Measurements from ENCODE around the gene CIITA.
"Not testable (repeated sequence)": the region's sequence is repeated elsewhere in the genome, so short reads cannot be mapped to it uniquely, and the experiment has no call there.

Gene CIITA

DNA sequence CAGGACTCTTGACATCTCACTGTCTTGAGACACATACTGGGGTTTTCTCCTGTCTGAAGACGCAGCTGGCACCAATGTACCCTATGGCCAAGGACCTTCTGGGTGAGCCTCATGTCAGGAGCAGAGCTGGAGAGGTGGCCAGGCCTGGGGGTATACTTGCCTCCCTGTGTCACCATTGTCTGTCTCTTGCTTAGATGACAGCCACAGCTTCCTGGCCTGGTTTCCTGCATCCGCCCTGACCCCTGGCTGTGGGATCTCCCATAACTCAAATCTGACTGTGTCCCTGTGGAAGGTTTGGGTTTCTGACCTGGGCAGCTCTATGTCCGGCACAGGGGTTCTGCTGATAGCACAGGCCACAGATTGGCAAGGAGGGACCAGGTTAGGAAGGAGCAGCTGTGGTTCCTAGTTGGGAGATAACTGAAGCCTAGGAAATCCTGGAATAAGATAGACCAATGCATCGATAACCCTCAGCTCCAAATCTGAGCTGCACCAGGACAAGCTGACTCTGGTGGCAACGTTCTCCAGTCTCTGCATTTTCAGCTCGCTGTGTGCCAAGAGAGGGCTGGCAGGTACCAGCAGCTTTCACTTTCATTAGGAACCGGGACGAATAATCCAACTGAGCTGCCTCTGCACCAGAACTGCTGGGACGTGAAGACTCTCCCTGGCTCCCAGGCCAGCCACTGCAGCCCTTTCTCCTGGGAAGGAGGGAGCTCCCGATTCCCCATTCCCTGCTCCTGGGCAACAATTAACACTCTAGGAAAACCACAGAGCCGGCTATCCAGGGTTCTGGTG is 60.3 kb downstream of the CIITA start:
- DNase-seq (ENCODE audit: low spot score): no peak

DNA sequence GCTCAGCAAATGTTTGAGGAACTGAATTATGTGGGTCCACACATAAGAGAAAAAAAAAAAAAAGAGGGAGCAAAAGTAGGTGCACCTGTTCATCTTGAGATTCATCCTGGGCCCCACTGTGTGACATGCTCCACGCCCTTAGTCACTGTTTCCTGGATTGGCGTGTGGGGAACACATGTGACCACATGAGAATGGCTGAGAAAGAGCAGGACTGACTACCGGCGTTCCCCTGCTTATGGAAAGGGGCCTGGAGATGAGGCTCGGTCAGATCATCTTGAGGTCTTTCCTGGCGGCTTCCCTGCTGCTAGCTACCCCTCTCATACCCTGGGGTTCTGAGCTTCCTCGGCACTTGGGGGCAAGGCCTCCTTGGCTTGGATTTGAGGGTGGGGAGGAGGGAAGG is 61.3 kb downstream of the CIITA start:
- DNase-seq (ENCODE audit: low spot score): no peak

DNA sequence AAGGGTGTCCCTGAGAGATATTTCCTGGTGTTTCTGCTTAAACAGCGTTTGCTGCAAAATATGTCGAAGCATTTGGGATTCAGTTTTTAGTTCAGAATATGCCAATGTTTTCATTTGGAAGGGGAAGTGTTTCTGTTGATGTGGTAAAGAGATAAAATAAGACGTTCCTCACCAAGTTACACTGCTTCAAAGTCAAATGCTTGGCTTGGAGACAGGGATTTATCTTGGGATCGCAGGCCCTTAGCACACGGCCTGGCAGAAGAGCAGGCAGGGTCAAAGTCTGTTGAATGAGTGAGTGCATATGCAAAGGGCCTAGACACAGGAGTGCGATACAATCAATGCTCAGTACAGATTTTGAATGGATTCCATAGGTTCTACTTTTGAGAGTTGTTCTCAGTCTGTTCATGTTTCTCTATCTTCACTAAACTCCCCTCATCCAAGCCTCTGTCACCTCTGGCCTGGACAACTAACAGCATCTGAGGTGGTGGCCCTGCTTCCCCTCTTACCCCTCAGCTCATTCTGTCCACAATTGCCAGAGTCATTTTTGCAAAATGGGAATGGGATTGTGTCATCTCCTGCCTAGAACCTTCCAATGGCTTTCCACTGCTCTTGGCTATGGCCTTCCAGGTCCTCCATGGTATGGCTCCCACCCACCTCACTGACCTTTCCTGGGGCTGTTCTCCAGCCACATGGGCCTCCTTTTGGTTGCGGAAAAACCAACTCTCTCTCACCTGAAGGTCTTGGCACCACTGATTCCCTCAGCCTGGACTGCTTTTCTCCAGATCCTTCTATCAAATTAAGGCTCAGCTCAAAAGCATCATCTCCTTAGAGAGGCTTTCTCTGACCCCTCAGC is 62.0 kb downstream of the CIITA start:
- no peak for DNase-seq (ENCODE audit: low spot score)

DNA sequence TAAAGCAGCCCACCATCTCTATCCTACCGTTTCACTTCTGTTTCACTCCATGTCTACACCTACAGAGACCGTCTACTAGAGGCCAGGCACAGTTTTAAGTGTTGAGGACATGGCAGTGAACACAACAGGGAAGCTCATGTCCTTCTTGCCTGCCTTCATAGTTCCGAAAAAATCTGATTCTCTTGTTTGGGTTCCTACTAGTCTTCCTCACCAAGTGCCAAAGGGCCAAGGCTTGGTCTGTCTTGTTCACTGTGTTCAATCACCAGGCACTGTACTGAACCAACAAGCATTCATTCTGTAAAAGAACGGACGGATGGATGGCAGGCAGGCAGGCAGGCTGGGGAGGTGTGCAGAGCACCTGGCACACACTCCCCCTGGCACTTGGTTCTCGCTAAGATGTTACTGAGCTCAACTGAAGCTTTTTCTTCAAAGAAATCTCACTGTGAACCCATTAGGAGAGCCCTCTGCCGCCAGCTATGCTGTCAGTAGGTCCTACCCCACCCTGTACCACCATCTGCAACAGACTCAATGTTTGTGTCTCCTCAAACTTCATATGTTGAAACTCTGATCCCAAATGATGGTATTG is 62.7 kb downstream of the CIITA start:
- no peak for DNase-seq (ENCODE audit: low spot score)

DNA sequence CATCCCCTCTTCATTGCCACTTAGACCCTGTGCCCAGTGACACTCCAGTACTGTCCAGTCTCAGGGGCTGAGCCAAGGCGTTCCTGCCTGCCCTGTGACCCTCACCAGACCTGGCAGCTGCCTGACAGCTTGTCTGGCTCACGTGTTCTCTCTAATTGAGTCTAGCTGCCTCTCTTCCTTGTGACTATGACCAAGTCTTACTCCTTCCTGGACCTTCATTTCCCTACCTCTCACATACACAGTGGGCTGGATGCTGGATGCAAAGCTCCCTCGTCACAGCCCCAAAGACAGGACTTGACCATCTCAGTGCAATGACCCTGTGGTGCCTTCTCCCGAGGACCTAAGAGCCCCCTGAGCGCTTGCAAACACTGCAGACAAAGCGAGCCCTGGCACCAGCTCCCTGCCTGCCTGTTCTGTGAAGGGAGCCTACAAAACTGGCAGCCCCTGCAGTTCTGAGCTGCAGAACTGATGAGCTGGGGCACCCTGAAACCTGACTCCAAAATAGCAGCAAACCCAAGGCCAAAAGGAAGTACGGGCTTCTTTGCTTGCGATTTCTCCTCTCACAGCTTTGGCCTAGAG is 63.6 kb downstream of the CIITA start:
- DNase-seq (ENCODE audit: low spot score): no peak

DNA sequence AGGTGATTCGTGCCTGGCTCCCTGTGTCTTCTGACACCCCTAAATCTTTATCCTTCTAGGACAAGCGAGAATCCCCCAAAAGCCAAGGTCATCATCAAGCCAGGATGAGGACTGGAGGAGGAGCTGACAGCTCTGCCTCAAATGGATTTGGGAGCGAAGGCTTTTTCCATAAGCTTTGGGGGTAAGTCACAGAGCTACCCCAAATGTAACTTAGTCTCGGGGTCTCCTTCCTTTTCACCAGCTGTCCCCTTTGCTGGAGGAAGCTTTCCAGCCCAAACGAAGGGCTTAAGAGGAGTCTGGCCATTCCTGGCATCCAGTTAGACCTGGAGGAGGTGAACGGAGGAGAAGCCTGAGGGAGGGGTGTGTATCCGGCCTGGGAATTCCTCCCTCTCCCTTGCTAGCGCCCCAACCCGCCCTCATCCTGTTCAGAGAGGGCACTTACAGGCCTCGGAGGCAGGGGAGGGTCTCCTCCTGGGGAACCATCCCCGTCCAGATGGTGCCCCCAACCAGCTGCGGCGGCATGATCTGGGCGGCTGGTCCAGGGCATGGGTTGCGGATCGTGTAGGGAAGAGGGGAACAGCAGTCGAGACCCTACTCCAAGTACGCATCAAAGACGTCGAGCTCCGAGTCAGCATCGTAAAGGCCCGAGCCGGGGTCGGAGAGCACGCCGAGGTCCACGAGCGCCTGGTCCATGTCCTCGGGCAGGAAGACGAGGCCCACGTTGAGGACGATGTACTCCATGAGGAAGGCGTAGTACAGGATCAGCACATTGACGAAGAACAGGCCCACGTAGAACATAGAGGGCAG is 64.3 kb downstream of the CIITA start:
- no peak for DNase-seq (ENCODE audit: low spot score)

DNA sequence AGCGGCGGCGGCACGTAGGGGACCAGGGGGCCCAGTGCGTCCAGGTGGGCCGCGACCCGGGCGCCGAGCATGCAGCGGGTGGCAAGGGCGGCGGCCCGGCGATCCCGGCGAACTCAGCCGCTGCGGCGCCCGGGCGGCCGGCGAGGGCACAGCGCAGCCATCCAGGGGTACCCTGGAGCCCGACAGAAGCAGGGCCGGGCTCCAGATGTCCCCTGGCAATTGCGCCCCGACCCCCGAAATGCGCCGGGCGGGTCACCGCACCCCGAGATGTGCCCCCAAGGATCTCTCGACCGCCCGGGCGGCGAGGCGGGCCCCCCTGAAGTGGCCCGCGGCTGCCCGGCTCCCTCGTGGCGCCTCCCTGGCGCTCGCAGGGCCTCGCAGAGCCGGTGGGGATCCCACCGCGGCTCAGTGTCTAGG is 64.9 kb downstream of the CIITA start:
- not testable (repeated sequence) for DNase-seq (ENCODE audit: low spot score)

DNA sequence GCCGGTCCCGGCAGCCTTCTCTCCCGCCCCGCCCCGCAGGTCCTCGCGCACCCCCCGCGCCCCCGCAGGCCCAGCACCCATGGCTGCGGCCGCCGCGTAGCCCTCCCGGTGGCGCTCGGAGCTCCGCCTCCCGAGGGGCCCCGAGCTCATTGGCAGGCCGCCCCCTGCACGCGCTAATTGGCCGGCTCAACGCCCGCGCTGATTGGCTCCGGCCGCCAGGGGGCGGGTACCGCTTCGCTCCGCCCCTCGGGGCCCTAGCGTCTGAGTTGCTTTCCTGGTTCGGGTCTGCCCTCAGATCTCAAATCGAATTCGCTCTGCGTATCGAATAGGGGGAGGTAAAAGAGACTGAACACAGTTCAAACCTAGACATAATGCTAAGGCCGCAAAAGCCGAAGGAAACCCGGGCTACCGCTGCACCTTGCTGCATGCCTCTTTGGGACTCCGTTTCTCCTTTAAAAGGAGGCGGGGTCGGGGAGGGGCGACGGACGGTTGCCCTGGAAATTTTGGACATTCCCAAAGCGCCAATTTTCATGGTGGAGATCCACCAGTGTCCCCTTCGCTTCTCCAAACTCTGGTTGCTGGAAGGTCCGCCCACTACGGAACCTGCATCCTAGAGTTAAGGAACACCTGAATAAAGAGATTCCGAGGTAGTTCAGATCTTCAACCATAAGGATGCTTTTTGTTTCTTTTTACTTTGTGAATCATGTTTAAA is 65.5 kb downstream of the CIITA start, which contains the start of gene DEXI:
DEXI (minus strand) TSS at position 117 of the 712 bp plus-strand sequence. CDS start 463 bp downstream, outside the sequence.
- DNase-seq (ENCODE audit: low spot score): peak; percentile 93

DNA sequence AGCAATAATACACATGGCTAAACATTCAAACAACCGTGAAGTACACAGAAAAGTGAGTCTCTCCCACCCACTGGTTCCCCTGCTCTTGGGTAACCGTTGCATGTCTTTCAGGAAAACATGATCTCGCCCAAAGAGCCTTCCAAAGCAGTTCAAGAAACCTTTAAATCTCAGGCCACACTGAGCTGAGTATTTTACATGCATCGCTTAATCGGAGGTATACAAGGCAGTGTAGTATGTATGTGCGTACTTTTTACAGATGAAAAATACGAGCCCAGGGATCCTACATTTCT is 66.0 kb downstream of the CIITA start:
- DNase-seq (ENCODE audit: low spot score): no peak

DNA sequence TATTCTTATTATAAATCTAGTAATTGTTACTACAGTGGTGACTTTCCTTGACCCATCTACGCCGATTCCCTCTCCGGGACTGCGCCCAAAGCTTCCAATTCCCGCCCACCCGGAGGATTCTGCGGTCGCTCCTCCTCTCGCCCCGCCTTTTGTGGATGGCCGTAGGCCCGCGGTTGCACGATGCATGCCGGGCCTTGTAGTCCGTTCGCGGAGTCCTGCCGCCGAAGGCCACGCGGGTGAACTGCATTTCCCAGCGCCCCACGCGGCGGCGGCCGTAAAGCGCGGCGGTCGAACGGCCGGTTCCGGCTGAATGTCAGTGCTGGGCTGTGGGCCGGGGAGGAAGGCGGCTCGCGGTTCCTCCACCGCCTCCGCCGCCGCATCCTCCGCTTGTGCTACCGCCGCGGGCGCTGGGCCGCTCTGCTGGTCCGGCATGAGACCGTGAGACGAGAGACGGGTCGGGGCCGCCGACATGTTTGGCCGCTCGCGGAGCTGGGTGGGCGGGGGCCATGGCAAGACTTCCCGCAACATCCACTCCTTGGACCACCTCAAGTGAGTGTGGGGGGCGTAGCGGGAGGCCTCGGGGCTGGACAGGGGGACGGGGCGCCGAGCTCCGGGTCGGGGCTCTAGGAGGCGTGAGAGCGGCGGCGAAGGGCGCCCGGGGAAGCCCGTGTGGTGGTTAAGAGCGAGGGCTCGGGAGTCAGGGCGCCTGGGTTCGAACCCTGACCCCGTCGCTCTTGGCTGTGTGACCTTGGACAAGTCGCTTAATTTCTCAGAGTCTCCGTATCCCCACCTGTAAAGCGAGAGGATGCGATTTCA is 67.5 kb downstream of the CIITA start, which contains the start of gene CLEC16A:
CLEC16A (plus strand) TSS at position 316 of the 816 bp plus-strand sequence; CDS start at position 470, 154 bp downstream.
- peak; percentile 95 for DNase-seq (ENCODE audit: low spot score)

DNA sequence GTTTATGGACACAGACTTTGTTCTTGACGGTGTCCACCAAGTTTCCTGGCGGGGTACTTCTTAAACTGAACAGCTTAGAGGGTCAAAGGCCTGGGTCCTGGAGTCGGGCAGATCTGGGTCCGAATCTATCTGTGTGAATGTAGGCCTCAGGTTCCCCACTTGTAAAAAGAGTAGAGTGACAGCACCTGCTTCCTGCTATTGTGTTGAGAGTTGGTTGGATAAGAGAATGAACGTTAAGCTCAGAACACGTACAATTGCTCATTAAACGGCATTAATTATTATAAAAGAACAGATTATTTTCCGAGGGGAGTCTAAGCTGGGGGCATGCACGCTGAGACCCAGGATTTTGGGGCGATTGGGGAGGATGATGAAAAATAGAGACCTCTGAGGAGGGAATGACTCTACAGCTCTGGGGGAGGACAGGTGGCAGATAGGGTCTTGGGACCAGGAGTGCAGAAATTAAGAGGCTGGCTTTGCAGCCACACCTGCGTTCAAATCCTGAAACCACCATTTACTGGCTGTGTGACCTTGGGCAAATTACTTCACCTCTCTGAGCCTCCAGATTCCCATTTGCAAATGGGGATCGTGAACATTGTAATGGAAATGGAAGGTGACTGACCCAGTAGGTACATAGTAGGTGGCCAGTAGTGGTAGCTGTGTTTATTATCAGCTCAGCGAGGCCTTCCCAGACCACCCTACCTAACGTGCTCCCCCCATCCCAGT is 68.2 kb downstream of the CIITA start:
- no peak for DNase-seq (ENCODE audit: low spot score)

DNA sequence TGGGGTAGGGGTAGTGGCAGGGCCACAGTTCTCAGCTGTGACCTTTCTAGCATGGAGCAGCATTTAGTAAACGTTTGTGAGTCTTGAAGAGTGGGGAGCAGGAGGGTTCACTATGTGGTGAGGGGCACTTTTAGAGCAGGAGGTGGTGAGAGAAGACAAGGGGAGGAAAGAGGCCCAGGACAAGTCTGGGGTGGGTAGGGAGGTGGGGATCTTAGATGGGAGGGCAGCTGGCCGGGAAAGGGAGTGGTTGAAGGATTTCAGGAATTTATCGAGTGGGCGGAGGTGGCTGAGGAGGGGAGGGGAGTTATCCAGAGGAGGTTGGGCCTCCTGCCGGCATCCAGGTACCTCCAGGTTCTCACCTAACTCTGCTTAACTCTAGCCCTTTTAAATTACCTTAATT is 69.3 kb downstream of the CIITA start:
- no peak for DNase-seq (ENCODE audit: low spot score)

DNA sequence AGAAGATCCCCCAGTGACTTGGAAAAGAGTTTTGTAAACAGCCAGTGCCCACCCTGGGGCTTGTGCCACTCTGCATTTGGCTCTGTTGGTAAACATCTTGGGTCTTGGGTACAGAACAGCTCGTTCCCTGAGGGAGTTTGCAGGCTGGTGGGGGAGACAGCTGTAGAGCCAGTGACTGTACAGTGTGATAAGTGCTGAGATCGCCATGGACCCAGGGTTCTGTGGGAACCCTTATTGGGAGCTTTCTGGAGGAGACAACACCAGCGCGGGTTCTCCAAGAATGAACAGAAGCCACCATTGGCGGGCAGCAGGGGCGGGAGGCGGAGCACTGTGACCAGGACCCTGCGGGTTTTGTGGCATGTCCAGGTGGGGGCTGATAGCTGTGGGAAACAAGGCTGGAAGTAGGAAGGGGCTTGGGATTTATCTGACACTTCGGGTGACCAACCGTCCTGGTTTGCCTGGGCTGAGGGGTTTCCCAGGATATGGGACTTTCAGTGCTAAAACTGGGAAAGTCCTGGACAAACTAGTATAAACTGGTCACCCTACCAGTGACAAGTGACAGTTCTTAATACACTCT is 70.3 kb downstream of the CIITA start:
- DNase-seq (ENCODE audit: low spot score): no peak

DNA sequence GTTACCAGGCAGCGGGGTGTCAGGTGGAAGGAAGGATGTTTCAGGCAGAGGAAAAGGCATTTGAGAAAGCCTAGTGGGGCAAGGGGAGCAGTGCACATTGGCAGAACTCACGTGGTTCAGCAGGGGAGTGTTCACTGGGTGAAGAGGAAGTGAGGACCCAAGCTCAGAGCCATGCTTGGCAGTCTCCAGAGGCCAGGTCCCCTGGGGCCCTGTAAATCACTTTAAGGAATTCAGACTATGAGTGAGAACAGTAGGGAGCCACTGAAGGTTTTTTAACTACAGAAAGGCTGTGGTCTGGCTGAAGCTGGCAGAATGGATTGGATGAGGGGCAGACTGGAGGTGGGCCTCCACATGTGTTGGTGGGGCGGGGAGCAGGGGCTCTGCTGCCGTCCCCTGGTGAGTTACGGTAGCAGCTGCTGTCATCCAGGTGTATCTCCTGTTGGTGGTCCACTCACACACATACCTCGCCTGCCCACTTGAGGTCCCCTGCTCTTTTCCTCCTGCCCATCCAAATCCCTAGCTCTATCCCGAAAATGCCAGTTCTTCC is 72.5 kb downstream of the CIITA start:
- peak; percentile 54 for DNase-seq (ENCODE audit: low spot score)

DNA sequence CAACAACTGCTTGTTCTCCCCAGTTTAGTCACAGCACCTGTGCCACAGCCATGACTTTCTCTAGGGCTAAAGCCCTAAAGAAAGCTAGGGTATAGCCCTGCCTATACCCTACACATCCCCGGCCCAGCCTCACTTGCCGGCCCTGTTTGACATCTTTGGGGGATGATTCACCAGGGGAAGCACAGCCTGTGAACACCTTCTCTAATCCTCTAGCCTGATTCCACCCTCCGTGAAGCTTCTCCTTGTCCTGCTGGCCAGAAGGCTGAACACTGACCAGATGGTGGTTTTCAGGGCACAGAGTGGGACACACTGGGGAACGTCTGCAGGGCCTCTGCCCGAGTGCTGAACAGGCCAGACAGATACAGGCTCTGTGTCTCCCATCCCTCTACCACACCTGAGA is 73.4 kb downstream of the CIITA start:
- DNase-seq (ENCODE audit: low spot score): no peak

DNA sequence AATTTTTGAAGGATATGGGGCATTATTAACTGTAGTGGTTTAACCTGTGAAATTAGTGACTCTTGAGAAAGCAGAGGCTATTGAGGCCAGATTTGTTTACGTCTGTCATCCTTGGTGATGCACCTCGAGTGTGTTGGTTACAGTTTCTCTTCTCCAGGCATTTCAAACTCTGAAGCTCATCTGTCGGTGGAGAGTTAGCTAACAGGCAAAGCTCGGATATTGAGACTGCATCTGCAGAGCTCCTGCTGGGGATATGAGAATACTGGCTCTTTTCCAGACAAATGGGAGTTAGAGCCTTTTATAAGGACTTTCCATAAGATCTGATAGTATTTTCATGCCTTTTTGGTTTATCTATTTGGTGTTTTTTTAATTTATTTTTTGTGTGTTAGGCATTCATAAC is 74.0 kb downstream of the CIITA start:
- DNase-seq (ENCODE audit: low spot score): no peak

DNA sequence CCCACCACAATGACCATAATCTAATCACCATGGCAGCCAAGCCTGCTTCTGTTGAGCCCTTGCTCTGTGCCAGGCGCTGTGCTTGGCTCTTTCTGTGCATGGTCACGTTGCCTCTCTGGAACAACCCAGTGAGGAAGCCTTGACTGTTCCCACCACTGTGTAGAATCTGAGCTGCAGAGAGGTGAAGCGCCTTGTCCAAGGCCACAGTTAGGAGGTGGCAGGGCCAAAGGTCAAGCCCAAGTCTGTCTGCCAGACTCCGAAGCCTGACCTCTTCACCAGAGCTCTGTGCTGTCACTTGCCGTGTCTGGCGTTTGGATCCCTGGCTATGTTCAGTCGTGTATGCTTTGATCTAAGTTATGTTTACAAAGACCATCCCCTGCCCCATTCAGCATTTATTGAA is 77.9 kb downstream of the CIITA start:
- no peak for DNase-seq (ENCODE audit: low spot score)

DNA sequence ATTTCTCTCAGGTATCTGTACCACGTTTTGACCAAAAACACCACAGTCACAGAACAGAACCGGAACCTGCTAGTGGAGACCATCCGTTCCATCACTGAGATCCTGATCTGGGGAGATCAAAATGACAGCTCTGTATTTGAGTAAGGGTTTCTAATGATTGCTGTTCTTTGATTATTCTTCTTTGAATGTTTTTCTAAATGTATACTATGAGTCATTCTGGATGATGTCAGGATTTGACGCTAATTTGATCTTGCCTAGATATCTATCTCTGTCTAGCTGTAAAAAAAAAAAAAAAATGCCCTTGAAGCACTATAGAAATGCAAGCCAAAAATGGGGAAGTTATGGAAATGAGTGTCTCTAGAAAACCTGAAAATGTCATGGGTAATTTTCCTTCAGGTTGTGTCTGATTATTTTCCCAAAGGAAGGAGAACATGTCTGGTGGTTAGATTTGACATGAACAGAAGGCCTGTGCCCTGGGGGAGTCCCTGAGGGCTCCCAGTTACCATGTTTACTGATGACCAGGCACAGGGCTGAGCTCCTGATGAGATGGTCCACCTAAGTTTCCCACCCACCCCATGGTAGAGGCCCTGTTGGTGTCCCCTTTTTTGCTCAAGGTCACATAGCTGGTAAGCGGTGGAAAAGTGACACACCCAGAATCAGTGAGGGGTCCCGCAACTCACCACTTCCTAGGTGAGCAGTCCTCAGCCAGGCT is 80.9 kb downstream of the CIITA start:
- no peak for DNase-seq (ENCODE audit: low spot score)
